K562 (cell line): ENCODE measurements around the gene CHD8.

Experiments
- BCL6 ChIP-seq: fragments of 250-450 bp; sonication (Bioruptor Pico); IDR thresholded peaks from 2 replicates; pipeline ENCODE4 v1.4.0; 2020
- BRF2 ChIP-seq: IDR thresholded peaks from 3 replicates; pipeline ENCODE4 v1.6.1; 2011; ENCODE audit warnings: borderline replicate concordance, mild to moderate bottlenecking; ENCODE audit not compliant: insufficient read length, insufficient read depth
- E2F4 ChIP-seq: sonication (generic); formaldehyde crosslinking; IDR thresholded peaks from 2 replicates; pipeline ENCODE4 v1.8.0; 2022; ENCODE audit warnings: mild to moderate bottlenecking, low read depth, missing genetic modification reagents
- FOXK2 ChIP-seq, 2 experiments: fragments of 450-650 bp; IDR thresholded peaks in 1 of 2; conservative IDR thresholded peaks in 1 of 2; 2 replicates each; pipeline ENCODE4 v1.6.1; 2016; ENCODE audit warnings: low read depth in 2 of 2, mild to moderate bottlenecking in 1 of 2
- NR2F6 ChIP-seq: fragments of 450-650 bp; formaldehyde crosslinking; IDR thresholded peaks from 2 replicates; pipeline ENCODE4 v1.4.0; 2020; ENCODE audit warnings: mild to moderate bottlenecking
- NRF1 ChIP-seq, 2 experiments: fragments of 450-650 bp; IDR thresholded peaks in 1 of 2; conservative IDR thresholded peaks in 1 of 2; 2 replicates each; pipeline ENCODE4 v1.6.1; 2014; ENCODE audit warnings: mild to moderate bottlenecking in 2 of 2
- POLR2A ChIP-seq: fragments of 450-650 bp; conservative IDR thresholded peaks from 2 replicates; pipeline ENCODE4 v1.6.1; 2016
- SIN3B ChIP-seq: fragments of 450-650 bp; IDR thresholded peaks from 2 replicates; pipeline ENCODE4 v1.6.1; 2017; ENCODE audit warnings: low read depth, mild to moderate bottlenecking, moderate library complexity
- TEAD2 ChIP-seq: fragments of 450-650 bp; IDR thresholded peaks from 2 replicates; pipeline ENCODE4 v1.6.1; 2016; ENCODE audit warnings: missing genetic modification characterization, control low read depth, missing compliant biosample characterization
- TF ChIP-seq, protein P1 (sequence below), 3 experiments: IDR thresholded peaks in 2 of 3; conservative IDR thresholded peaks in 1 of 3; 2 replicates each; pipeline ENCODE4 v1.5.1; 2011 to 2012; ENCODE audit warnings: low read length in 3 of 3, mild to moderate bottlenecking in 3 of 3, control low read depth in 2 of 3, improper control_type of control experiment in 1 of 3, inconsistent platforms in 1 of 3, low read depth in 1 of 3, mixed read lengths in 1 of 3, moderate library complexity in 1 of 3; ENCODE audit not compliant: insufficient read depth in 2 of 3

DNA sequence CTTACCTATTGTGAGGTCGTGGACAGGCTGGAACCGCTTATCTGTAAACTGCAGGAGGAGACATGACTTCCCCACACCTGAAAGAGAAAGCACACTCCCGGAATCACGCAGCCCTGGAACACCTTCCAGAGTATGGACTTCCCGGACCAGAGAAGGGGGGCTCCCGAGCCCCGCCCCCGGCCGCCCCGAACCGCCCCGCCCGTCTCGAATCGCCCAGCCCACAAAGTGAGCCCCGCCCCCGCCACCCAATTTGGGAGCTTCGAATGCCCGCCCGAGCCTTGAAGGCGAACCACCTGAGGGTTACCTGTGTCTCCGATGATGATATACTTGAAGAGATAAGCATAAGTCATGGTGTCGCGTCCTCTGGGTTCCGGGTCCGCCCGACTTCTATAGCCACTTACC is 20.6 kb upstream of the CHD8 start:
- TF ChIP-seq FOXK2 (conservative IDR thresholded peaks at IDR 0.05 in 1 of 2, IDR thresholded peaks at IDR 0.05 in 1 of 2; ENCODE audit: low read depth in 2 of 2) (no peak; a peak in 1 of 4 replicates), NRF1 (conservative IDR thresholded peaks at IDR 0.05 in 1 of 2, IDR thresholded peaks at IDR 0.05 in 1 of 2) (no peak), BCL6 (no peak), NR2F6 (CRISPR knock-in tag) (no peak), BRF2 (no peak), POLR2A (no peak), SIN3B (no peak), TEAD2 (tag) (no peak), E2F4 (no peak)
- TF ChIP-seq, protein P1, sequence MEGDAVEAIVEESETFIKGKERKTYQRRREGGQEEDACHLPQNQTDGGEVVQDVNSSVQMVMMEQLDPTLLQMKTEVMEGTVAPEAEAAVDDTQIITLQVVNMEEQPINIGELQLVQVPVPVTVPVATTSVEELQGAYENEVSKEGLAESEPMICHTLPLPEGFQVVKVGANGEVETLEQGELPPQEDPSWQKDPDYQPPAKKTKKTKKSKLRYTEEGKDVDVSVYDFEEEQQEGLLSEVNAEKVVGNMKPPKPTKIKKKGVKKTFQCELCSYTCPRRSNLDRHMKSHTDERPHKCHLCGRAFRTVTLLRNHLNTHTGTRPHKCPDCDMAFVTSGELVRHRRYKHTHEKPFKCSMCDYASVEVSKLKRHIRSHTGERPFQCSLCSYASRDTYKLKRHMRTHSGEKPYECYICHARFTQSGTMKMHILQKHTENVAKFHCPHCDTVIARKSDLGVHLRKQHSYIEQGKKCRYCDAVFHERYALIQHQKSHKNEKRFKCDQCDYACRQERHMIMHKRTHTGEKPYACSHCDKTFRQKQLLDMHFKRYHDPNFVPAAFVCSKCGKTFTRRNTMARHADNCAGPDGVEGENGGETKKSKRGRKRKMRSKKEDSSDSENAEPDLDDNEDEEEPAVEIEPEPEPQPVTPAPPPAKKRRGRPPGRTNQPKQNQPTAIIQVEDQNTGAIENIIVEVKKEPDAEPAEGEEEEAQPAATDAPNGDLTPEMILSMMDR (IDR thresholded peaks at IDR 0.05 in 2 of 3, conservative IDR thresholded peaks at IDR 0.05 in 1 of 3; ENCODE audit: insufficient read depth in 2 of 3, low read depth in 1 of 3, low read length in 3 of 3): no peak
